ENCODE results near the gene SYNE4. TPM values are rescaled to one million over a fixed set of nuclear protein-coding genes. Genes with fewer than 3 reads are reported as not detected.

Gene SYNE4
- total RNA-seq, 2 experiments from 2014 or later = 1.1 to 2.1 TPM

GRCh38 chr19:36040495-36040894 is 31.9 kb upstream of the SYNE4 start:
- intact Hi-C loops (cut with micrococcal nuclease) = no loop called here
- Mint-ChIP-seq H3K27me3 (ENCODE audit: low read depth) (no peaks in the 10 kb centered on the region), H3K4me3 (no peak overlapping the region), H3K36me3 (ENCODE audit: low read depth) (peaks cover 6% of the 10 kb centered on the region), H3K4me1 (ENCODE audit: low read depth) (peaks cover 13% of the 10 kb centered on the region), H3K9me3 (no peaks in the 10 kb centered on the region), H3K27ac (no peak overlapping the region)
- CTCF ChIA-PET = no interaction called here
- no peak for DNase-seq

- H3K27me3 Mint-ChIP-seq (ENCODE audit: low read depth) = no peaks in the 10 kb centered on the region
- CTCF ChIA-PET = no interaction called here
- H3K27ac Mint-ChIP-seq = no peak within 1 kb of the TSS
- H3K4me3 Mint-ChIP-seq = peak within 1 kb of the TSS; percentile 33
- H3K9me3 Mint-ChIP-seq = no peaks in the 10 kb centered on the region
- peaks cover 28% of the 10 kb centered on the region for H3K36me3 Mint-ChIP-seq (ENCODE audit: low read depth)
- intact Hi-C loops (cut with micrococcal nuclease) = no loop called here
- H3K4me1 Mint-ChIP-seq (ENCODE audit: low read depth) = peaks cover 31% of the 10 kb centered on the region
- DNase-seq = no peak
Observed at GRCh38 chr19:36032251-36033104, 23.9 kb upstream of the SYNE4 start, which contains the start of gene CLIP3. CLIP3 (minus strand) TSS chr19:36032873; CDS start chr19:36032357, 516 bp downstream.

GRCh38 chr19:36031308-36031707 is 22.7 kb upstream of the SYNE4 start:
- intact Hi-C loops (cut with micrococcal nuclease) = no loop called here
- H3K36me3 Mint-ChIP-seq (ENCODE audit: low read depth) = peaks cover 29% of the 10 kb centered on the region
- H3K27ac Mint-ChIP-seq = no peak overlapping the region
- H3K27me3 Mint-ChIP-seq (ENCODE audit: low read depth) = no peaks in the 10 kb centered on the region
- no peak for DNase-seq
- H3K9me3 Mint-ChIP-seq = no peaks in the 10 kb centered on the region
- H3K4me1 Mint-ChIP-seq (ENCODE audit: low read depth) = peaks cover 24% of the 10 kb centered on the region
- CTCF ChIA-PET = no interaction called here
- no peak overlapping the region for H3K4me3 Mint-ChIP-seq

- H3K36me3 Mint-ChIP-seq (ENCODE audit: low read depth) = peaks cover 31% of the 10 kb centered on the region
- intact Hi-C loops (cut with micrococcal nuclease) = no loop called here
- no peak overlapping the region for H3K27ac Mint-ChIP-seq
- no peak overlapping the region for H3K4me3 Mint-ChIP-seq
- CTCF ChIA-PET = no interaction called here
- H3K4me1 Mint-ChIP-seq (ENCODE audit: low read depth) = peaks cover 18% of the 10 kb centered on the region
- no peaks in the 10 kb centered on the region for H3K27me3 Mint-ChIP-seq (ENCODE audit: low read depth)
- H3K9me3 Mint-ChIP-seq = no peaks in the 10 kb centered on the region
- DNase-seq = no peak
Observed at GRCh38 chr19:36030264-36031148, 21.9 kb upstream of the SYNE4 start.

GRCh38 chr19:36028313-36029041 is 19.9 kb upstream of the SYNE4 start:
- CTCF ChIA-PET = no interaction called here
- no peak overlapping the region for H3K27ac Mint-ChIP-seq
- peaks cover 20% of the 10 kb centered on the region for H3K36me3 Mint-ChIP-seq (ENCODE audit: low read depth)
- no peak for DNase-seq
- peaks cover 6% of the 10 kb centered on the region for H3K4me1 Mint-ChIP-seq (ENCODE audit: low read depth)
- H3K27me3 Mint-ChIP-seq (ENCODE audit: low read depth) = no peaks in the 10 kb centered on the region
- intact Hi-C loops (cut with micrococcal nuclease) = no loop called here
- H3K4me3 Mint-ChIP-seq = no peak overlapping the region
- H3K9me3 Mint-ChIP-seq = no peaks in the 10 kb centered on the region

- Mint-ChIP-seq H3K9me3 (no peaks in the 10 kb centered on the region), H3K27ac (no peak overlapping the region), H3K27me3 (ENCODE audit: low read depth) (no peaks in the 10 kb centered on the region), H3K4me3 (no peak overlapping the region), H3K36me3 (ENCODE audit: low read depth) (peaks cover 24% of the 10 kb centered on the region), H3K4me1 (ENCODE audit: low read depth) (peaks cover 3% of the 10 kb centered on the region)
- CTCF ChIA-PET = interaction anchor here (0.6 kb wide), 1 partner anchor 180 kb away, joined by 4 read pairs; no protein-coding TSS in a partner anchor
- intact Hi-C loops (cut with micrococcal nuclease) = no loop called here
- no peak for DNase-seq
Observed at GRCh38 chr19:36027696-36028095, 19.1 kb upstream of the SYNE4 start.

GRCh38 chr19:36026091-36026876 is 17.7 kb upstream of the SYNE4 start:
- CTCF ChIA-PET = no interaction called here
- no peak for DNase-seq
- H3K27me3 Mint-ChIP-seq (ENCODE audit: low read depth) = no peaks in the 10 kb centered on the region
- H3K4me1 Mint-ChIP-seq (ENCODE audit: low read depth) = no peaks in the 10 kb centered on the region
- H3K9me3 Mint-ChIP-seq = no peaks in the 10 kb centered on the region
- no peak overlapping the region for H3K4me3 Mint-ChIP-seq
- H3K27ac Mint-ChIP-seq = no peak overlapping the region
- H3K36me3 Mint-ChIP-seq (ENCODE audit: low read depth) = peaks cover 24% of the 10 kb centered on the region
- intact Hi-C loops (cut with micrococcal nuclease) = no loop called here

- Mint-ChIP-seq H3K9me3 (no peaks in the 10 kb centered on the region), H3K27ac (no peak overlapping the region), H3K4me3 (no peak overlapping the region), H3K36me3 (ENCODE audit: low read depth) (peaks cover 26% of the 10 kb centered on the region), H3K4me1 (ENCODE audit: low read depth) (no peaks in the 10 kb centered on the region), H3K27me3 (ENCODE audit: low read depth) (no peaks in the 10 kb centered on the region)
- intact Hi-C loops (cut with micrococcal nuclease) = no loop called here
- CTCF ChIA-PET = no interaction called here
- DNase-seq = no peak
Observed at GRCh38 chr19:36025541-36025940, 16.9 kb upstream of the SYNE4 start.

GRCh38 chr19:36023432-36023831 is 14.8 kb upstream of the SYNE4 start:
- no peaks in the 10 kb centered on the region for H3K9me3 Mint-ChIP-seq
- CTCF ChIA-PET = no interaction called here
- intact Hi-C loops (cut with micrococcal nuclease) = no loop called here
- DNase-seq = no peak
- no peaks in the 10 kb centered on the region for H3K27me3 Mint-ChIP-seq (ENCODE audit: low read depth)
- no peak overlapping the region for H3K27ac Mint-ChIP-seq
- H3K4me1 Mint-ChIP-seq (ENCODE audit: low read depth) = no peaks in the 10 kb centered on the region
- peaks cover 22% of the 10 kb centered on the region for H3K36me3 Mint-ChIP-seq (ENCODE audit: low read depth)
- no peak overlapping the region for H3K4me3 Mint-ChIP-seq

GRCh38 chr19:36019061-36019670 is 10.6 kb upstream of the SYNE4 start:
- intact Hi-C loops (cut with micrococcal nuclease) = no loop called here
- Mint-ChIP-seq H3K27me3 (ENCODE audit: low read depth) (no peaks in the 10 kb centered on the region), H3K4me3 (no peak overlapping the region), H3K9me3 (no peaks in the 10 kb centered on the region), H3K27ac (no peak overlapping the region), H3K36me3 (ENCODE audit: low read depth) (peaks cover 25% of the 10 kb centered on the region), H3K4me1 (ENCODE audit: low read depth) (peaks cover 14% of the 10 kb centered on the region)
- CTCF ChIA-PET = no interaction called here
- DNase-seq = no peak
